ENCODE data around the gene CD180.

The CD180 gene

DNA sequence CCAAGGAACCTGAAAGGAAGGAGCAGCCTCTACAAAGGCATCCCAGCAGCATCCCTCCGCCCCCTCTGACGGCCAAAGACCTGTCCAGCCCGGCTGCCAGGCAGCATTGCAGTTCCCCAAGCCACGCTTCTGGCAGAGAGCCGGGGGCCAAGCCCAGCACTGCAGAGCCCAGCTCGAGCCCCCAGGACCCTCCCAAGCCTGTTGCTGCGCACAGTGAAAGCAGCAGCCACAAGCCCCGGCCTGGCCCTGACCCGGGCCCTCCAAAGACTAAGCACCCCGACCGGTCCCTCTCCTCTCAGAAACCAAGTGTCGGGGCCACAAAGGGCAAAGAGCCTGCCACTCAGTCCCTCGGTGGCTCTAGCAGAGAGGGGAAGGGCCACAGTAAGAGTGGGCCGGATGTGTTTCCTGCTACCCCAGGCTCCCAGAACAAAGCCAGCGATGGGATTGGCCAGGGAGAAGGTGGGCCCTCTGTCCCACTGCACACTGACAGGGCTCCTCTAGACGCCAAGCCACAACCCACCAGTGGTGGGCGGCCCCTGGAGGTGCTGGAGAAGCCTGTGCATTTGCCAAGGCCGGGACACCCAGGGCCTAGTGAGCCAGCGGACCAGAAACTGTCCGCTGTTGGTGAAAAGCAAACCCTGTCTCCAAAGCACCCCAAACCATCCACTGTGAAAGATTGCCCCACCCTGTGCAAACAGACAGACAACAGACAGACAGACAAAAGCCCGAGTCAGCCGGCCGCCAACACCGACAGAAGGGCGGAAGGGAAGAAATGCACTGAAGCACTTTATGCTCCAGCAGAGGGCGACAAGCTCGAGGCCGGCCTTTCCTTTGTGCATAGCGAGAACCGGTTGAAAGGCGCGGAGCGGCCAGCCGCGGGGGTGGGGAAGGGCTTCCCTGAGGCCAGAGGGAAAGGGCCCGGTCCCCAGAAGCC, 30.8 kb downstream of the CD180 start:
- peak; percentile 60 to 96 (median 78) for DNase-seq
- intact Hi-C loops (cut with DNase I): loop anchor here (2.0 kb wide), 1 partner anchor 43 kb away; no protein-coding TSS in a partner anchor

DNA sequence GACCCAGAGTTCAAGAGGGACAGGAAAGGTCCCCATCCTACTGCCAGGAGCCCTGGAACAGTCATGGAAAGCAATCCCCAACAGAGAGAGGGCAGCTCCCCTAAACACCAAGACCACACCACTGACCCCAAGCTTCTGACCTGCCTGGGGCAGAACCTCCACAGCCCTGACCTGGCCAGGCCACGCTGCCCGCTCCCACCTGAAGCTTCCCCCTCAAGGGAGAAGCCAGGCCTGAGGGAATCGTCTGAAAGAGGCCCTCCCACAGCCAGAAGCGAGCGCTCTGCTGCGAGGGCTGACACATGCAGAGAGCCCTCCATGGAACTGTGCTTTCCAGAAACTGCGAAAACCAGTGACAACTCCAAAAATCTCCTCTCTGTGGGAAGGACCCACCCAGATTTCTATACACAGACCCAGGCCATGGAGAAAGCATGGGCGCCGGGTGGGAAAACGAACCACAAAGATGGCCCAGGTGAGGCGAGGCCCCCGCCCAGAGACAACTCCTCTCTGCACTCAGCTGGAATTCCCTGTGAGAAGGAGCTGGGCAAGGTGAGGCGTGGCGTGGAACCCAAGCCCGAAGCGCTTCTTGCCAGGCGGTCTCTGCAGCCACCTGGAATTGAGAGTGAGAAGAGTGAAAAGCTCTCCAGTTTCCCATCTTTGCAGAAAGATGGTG, 31.6 kb downstream of the CD180 start:
- peak in 2 of 10 donors; percentile 58 to 76 for DNase-seq
- intact Hi-C loops (cut with DNase I): no loop called here

DNA sequence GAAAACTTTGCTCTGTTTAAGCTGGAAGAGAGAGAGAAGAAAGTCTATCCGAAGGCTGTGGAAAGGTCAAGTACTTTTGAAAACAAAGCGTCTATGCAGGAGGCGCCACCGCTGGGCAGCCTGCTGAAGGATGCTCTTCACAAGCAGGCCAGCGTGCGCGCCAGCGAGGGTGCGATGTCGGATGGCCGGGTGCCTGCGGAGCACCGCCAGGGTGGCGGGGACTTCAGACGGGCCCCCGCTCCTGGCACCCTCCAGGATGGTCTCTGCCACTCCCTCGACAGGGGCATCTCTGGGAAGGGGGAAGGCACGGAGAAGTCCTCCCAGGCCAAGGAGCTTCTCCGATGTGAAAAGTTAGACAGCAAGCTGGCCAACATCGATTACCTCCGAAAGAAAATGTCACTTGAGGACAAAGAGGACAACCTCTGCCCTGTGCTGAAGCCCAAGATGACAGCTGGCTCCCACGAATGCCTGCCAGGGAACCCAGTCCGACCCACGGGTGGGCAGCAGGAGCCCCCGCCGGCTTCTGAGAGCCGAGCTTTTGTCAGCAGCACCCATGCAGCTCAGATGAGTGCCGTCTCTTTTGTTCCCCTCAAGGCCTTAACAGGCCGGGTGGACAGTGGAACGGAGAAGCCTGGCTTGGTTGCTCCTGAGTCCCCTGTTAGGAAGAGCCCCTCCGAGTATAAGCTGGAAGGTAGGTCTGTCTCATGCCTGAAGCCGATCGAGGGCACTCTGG, 32.6 kb downstream of the CD180 start:
- intact Hi-C loops (cut with DNase I): no loop called here
- DNase-seq: peak in 3 of 10 donors; percentile 69 to 82 (median 80)

DNA sequence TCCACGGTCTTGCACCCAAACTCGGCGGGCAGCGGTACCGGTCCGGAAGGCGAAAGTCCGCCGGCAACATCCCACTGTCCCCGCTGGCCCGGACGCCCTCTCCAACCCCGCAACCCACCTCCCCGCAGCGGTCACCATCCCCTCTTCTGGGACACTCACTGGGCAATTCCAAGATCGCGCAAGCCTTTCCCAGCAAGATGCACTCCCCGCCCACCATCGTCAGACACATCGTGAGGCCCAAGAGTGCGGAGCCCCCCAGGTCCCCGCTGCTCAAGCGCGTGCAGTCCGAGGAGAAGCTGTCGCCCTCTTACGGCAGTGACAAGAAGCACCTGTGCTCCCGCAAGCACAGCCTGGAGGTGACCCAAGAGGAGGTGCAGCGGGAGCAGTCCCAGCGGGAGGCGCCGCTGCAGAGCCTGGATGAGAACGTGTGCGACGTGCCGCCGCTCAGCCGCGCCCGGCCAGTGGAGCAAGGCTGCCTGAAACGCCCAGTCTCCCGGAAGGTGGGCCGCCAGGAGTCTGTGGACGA, 33.3 kb downstream of the CD180 start:
- intact Hi-C loops (cut with DNase I): no loop called here
- peak in 2 of 10 donors; percentile 58 to 77 for DNase-seq

- DNase-seq: no peak
- intact Hi-C loops (cut with DNase I): no loop called here
Measured at GRCh38 chr5:67161767-67162166, 34.8 kb downstream of the CD180 start.

- no peak for DNase-seq
- intact Hi-C loops (cut with DNase I): no loop called here
Measured at GRCh38 chr5:67160985-67161384, 35.6 kb downstream of the CD180 start.

GRCh38 chr5:67160272-67160671, 36.3 kb downstream of the CD180 start:
- intact Hi-C loops (cut with DNase I): no loop called here
- DNase-seq: no peak

DNA sequence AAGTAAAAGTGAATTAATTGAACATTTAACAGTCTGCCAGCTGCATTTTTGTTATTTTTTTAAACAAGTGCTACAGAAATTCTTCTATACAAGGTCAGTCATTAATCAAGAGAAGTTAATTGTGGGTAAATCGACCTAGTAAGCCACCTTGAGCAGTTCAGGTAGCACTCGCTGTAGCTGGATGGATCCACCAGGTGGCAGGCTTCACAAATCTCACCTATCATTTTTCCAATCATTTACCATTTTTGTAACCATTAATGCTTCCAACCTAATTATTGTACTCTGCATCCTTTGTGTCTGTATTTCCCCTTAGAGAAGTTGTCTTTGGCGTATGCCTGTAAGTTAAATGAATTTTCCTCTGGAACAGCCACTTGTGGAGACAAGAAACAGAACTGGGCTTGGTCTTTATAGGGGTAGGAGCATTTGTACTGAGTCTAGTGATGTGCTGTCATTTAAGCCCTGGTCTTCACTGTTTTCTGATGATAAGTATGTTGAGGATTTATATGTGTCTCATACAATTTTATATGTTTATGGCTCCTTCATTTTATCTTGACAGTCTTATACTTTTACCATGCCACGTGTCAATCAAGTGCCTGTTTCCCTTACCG, 39.5 kb downstream of the CD180 start:
- DNase-seq: peak in 3 of 10 donors; percentile 43 to 81 (median 67)
- intact Hi-C loops (cut with DNase I): loop anchor here (2.0 kb wide), 1 partner anchor 52 kb away; no protein-coding TSS in a partner anchor

DNA sequence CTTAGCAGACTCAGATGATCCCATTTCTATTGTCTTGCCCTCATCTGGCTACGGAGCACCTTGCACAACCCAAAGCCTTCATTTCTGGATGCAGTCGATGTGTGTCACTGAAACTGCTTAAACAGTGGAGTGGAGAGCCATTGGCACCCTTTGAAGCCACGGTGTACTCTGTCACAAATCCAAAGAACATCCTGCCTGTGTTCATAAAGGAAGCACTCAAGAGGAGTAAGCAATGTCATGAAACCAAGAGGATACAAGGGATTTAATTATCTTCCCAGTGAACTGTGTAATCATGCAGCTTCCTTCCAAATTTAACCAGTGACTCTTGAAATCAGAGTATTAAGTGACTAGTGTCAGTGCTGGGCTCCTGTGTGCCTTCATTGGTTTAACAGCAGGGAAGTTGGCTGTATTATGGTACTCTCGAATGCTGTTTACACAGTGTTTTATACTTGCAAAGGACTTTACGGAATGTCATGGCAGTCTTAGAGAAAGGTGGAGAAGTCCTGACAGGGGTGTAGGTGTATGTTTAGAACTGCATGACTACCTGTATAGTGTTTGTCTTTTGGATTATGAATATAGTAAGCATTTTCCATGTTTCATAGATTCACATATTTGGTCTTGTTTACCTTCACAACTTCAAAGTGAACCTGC, 41.9 kb downstream of the CD180 start:
- DNase-seq: no peak
- intact Hi-C loops (cut with DNase I): loop anchor here (5.0 kb wide), 1 partner anchor 347 kb away; no protein-coding TSS in a partner anchor

DNA sequence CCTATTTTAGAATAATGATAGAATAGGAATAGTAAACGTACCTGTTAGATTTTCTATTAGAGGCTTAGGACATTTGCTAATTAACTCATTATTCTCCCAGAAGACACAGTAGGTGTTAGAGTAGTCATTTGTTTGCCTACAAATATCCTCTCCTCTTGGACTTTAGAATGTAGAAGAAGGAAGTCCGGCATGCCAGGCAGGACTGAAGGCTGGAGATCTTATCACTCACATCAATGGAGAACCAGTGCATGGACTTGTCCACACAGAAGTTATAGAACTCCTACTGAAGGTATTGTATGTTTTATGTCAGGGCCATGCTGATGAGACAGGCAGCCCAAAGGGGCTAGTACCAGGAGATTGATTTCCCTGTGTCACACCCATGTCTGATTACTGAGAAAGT, 43.3 kb downstream of the CD180 start:
- intact Hi-C loops (cut with DNase I): loop anchor here (5.0 kb wide), 1 partner anchor 346 kb away; no protein-coding TSS in a partner anchor

GRCh38 chr5:67152400-67152799, 44.2 kb downstream of the CD180 start:
- DNase-seq: peak in 2 of 10 donors; percentile 51 to 63
- intact Hi-C loops (cut with DNase I): loop anchor here (5.0 kb wide), 1 partner anchor 345 kb away; no protein-coding TSS in a partner anchor

More for the DNA sequence above, 43.3 kb downstream of the CD180 start:
- no peak for DNase-seq

DNA sequence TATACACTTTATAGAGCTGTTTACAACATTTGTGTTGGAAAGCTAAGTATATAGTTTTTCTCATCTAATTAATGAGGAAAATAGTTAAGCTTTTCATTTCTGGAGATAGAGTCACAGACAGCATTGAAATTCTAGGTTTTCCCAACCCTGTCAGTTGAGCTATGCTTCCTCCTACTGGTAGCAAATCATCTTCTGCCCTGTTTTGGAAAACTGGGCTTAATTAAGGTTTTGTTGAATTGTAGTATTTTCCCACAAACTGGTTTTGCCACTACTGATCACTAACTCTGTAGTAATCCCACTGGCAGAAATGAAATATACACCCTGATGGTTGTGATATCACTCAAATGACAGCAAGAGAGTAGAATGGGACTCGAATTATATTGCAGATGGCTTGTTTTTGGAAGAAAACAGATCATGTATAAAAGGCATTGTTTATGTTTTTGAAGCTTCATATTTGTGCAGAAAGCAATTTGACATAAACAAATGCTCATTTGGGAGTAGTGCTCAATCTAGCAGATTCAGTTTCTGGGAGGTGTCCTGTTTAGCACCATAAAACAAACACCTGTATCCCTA, 46.6 kb downstream of the CD180 start:
- intact Hi-C loops (cut with DNase I): loop anchor here (5.0 kb wide), 2 partner anchors 163 to 343 kb away; no protein-coding TSS in a partner anchor

DNA sequence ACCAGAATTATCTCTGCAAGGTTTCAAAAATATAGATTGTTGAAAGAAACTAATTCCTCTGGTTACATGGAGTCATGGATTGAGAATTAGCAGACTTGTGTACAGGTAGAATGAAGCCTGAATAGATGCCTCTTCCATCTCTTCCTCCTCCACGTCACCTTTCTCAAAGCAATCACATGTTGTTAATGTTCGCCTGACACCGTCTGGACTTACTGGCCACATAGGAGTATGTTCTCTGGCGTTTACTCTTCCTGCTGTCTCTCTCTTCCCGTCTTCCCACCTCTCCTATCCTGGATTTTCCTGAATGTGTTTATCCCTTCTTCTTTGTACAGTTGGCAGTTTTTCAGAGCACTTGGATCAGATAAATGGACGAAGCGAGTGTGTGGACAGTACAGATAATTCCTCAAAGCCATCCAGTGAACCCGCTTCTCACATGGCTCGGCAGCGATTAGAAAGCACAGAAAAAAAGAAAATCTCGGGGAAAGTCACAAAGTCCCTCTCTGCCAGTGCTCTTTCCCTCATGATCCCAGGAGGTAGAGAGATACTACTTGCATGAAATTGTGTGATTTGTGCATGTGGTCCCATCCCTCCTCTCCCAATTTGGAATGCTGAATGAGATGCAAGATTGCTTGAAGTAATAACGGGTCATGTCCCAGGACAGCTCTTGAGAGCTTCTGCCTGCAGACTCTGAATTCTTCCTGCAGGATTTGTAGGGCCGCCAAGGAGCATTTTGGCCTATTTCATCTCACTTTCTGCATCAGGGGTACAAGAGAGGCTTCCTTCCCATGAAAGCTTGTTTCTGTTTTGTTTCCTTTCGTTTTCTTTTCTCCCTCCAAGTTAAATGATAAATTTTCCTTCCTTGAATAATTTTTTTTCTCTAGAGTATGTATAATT, 47.3 kb downstream of the CD180 start:
- intact Hi-C loops (cut with DNase I): loop anchor here (5.0 kb wide), 1 partner anchor 162 kb away; no protein-coding TSS in a partner anchor

More for the DNA sequence above, 46.6 kb downstream of the CD180 start:
- no peak for DNase-seq

GRCh38 chr5:67147760-67148159, 48.8 kb downstream of the CD180 start:
- no peak for DNase-seq
- intact Hi-C loops (cut with DNase I): loop anchor here (5.0 kb wide), 1 partner anchor 160 kb away; no protein-coding TSS in a partner anchor

More for the DNA sequence above, 47.3 kb downstream of the CD180 start:
- no peak for DNase-seq

DNA sequence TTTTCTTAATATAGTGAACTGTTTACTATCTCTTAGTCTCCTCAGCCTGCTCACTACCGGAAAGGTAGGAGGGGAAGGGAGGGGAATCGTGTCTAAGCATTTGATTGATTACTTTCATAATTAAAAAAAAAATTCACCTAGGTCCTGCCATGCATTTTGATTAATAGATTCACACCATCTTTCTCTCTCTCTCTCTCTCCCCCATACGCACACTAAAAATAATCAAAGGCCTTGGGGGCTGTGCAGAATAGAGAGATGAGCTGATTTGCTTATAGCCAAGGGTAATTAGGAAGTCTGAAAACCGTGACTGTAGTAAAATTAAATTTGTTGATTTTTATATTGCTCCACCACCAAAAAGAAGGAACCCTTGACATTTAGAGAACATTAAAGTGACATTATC, 49.6 kb downstream of the CD180 start:
- intact Hi-C loops (cut with DNase I): loop anchor here (5.0 kb wide), 1 partner anchor 160 kb away; no protein-coding TSS in a partner anchor
- DNase-seq: no peak

- no peak for DNase-seq
- intact Hi-C loops (cut with DNase I): loop anchor here (5.0 kb wide), 1 partner anchor 159 kb away; no protein-coding TSS in a partner anchor
Measured at GRCh38 chr5:67146574-67146973, 50.0 kb downstream of the CD180 start.

DNA sequence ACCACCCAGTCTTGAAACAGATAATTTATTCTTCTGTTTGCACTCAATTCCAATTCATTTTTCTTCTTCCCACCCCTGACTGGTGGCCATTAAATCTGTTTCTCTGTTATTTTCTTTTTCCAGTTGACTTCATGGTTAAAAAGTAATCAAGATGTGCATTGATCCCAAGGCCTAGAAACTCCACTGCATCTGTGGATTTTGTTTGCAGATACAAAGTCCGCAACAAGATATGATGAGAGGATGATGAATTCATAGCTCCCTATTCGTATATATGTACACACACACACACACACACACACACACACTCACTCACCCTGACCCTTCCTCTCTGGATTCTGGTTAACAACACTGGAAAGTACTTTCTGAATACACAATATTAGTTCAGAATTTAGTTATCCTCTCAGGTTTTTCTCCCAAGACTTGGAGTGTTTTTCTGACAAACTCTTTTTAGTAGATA, 52.4 kb downstream of the CD180 start:
- no peak for DNase-seq
- intact Hi-C loops (cut with DNase I): no loop called here
